ENCODE measurements around the gene CFAP65. TPM values are rescaled to one million over a fixed set of nuclear protein-coding genes. Genes with fewer than 3 reads are reported as not detected.

CFAP65 gene
- total RNA-seq, 1 donor from 2014 or later = not detected

DNA sequence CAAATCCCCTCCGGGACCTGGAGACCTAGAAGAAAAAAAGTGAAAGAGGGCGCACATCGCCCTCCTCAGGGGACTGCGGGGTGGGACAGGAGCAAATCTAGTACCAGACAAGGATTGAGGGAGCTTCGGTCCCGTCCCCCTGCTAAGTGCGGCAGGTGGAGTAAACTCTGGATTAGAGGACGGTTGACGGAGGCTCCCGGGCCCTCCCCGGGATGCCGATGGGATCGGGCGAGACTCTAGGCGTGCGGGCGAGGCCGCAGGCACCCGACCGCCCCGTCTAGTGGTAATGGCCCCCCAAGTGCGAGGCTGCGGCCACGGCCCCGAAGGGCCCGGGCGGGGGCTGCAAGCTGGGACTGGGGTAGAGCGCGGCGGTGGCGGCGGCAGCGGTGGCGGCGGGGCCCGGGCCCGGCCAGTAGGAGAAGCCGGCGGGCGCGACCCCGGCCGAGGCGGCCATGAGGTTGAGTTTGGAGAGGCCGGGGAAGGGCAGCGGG lies 59.9 kb downstream of the CFAP65 start:
- Histone ChIP-seq H3K36me3 (no peaks in the 10 kb centered on the region), H3K27ac (replicated peaks) (no peak overlapping the region), H3K4me3 (peak overlapping the region; percentile 56), H3K27me3 (ENCODE audit: low read depth) (peaks cover 100% of the 10 kb centered on the region), H3K9me3 (replicated peaks) (no peaks in the 10 kb centered on the region), H3K4me1 (peaks cover 59% of the 10 kb centered on the region)
- intact Hi-C loops (cut with micrococcal nuclease) = no loop called here
- TF ChIP-seq, protein P1, sequence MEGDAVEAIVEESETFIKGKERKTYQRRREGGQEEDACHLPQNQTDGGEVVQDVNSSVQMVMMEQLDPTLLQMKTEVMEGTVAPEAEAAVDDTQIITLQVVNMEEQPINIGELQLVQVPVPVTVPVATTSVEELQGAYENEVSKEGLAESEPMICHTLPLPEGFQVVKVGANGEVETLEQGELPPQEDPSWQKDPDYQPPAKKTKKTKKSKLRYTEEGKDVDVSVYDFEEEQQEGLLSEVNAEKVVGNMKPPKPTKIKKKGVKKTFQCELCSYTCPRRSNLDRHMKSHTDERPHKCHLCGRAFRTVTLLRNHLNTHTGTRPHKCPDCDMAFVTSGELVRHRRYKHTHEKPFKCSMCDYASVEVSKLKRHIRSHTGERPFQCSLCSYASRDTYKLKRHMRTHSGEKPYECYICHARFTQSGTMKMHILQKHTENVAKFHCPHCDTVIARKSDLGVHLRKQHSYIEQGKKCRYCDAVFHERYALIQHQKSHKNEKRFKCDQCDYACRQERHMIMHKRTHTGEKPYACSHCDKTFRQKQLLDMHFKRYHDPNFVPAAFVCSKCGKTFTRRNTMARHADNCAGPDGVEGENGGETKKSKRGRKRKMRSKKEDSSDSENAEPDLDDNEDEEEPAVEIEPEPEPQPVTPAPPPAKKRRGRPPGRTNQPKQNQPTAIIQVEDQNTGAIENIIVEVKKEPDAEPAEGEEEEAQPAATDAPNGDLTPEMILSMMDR (IDR thresholded peaks at IDR 0.05; ENCODE audit: borderline replicate concordance) = no peak
- no peak for DNase-seq

DNA sequence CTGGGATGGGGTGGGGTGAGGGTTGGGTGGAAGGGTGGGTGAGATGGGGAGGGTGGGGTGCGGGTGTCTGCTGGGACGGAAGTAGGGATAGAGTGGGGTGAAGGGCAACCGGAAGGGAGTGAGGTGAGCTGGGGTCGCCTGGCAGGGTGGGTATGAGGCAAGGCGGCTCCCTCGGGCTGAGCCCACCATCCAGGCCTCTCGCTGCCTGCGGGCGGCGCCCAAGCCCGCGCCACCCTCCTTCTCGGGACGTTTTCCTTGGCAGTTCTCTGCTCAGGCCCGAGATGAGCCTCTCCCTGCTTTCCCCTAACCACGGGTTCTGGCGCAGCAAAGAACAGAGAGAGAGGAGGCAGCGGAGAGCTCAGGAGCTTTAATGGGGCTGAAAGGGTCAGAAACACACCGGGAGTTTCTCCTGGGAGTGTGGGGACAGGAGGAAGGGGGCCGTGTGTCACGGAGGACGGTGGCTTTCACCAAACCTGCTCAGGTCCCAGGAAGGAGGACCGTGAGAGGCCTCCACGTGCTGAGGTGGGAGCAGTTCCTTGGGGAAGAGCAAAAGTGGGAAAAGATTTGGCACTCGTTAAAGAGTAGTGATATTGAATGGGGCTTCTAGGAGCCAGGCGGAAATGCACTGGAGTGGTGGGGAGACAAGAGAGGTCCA lies 60.5 kb downstream of the CFAP65 start:
- Histone ChIP-seq H3K4me3 (peak overlapping the region; percentile 56), H3K36me3 (no peaks in the 10 kb centered on the region), H3K9me3 (replicated peaks) (no peaks in the 10 kb centered on the region), H3K27me3 (ENCODE audit: low read depth) (peaks cover 100% of the 10 kb centered on the region), H3K27ac (replicated peaks) (no peak overlapping the region), H3K4me1 (peaks cover 58% of the 10 kb centered on the region)
- DNase-seq = no peak
- intact Hi-C loops (cut with micrococcal nuclease) = no loop called here
- TF ChIP-seq, protein P1 (IDR thresholded peaks at IDR 0.05; ENCODE audit: borderline replicate concordance) = no peak

DNA sequence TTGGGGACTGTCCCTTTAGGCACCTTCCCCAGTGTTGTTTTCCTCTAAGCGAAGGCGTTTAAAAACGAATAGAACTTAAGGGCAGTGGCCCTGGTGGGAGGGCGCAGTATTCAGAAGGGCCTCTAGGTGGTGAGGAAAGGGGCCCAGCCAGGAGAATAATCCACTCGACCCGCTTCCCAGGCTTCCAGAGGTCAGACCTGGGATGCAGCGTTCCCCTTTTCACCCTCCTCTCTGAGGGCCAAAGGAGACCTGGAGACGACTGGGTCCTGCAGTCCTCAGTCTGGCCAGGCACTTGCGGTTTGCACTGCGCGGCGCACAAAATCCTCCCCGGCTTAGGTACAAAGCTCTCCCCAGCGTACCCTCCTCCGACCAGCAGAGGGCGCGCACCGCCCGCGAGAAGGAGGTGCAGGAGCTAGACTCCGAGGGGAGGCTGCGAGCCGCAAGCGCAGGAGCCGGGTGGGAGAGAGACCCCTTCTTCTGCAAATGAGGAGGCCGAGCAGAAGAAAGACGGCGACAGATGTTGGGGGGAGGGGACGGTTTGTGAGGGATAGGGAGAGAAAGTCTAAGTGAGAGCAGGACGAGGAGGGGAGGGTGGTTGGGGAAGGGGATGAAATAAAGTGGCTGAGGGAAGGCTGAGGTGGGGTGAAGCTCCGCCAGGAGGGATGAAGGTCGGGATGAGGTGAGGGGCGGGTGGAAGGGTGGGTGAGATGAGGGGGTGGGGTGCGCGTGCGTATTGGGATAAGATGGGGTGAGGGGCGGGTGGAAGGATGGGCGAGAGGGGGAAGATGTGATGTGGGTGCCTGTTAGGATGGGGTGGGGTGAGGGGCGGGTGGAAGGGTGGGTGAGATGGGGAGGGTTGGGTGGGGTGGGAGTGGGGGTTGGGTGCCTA lies 61.2 kb downstream of the CFAP65 start:
- no peak overlapping the region for H3K27ac ChIP-seq (replicated peaks)
- H3K27me3 ChIP-seq (ENCODE audit: low read depth) = peaks cover 100% of the 10 kb centered on the region
- TF ChIP-seq, protein P1 (IDR thresholded peaks at IDR 0.05; ENCODE audit: borderline replicate concordance) = peak; percentile 90
- peaks cover 51% of the 10 kb centered on the region for H3K4me1 ChIP-seq
- H3K4me3 ChIP-seq = peak overlapping the region; percentile 17
- no peaks in the 10 kb centered on the region for H3K36me3 ChIP-seq
- H3K9me3 ChIP-seq (replicated peaks) = no peaks in the 10 kb centered on the region
- DNase-seq = peak; percentile 81
- intact Hi-C loops (cut with micrococcal nuclease) = no loop called here

- intact Hi-C loops (cut with micrococcal nuclease) = no loop called here
- Histone ChIP-seq H3K27me3 (ENCODE audit: low read depth) (peaks cover 87% of the 10 kb centered on the region), H3K36me3 (no peaks in the 10 kb centered on the region), H3K9me3 (replicated peaks) (peaks cover 2% of the 10 kb centered on the region), H3K27ac (replicated peaks) (no peak overlapping the region), H3K4me3 (no peak overlapping the region), H3K4me1 (peaks cover 13% of the 10 kb centered on the region)
- no peak for DNase-seq
- TF ChIP-seq, protein P1 (IDR thresholded peaks at IDR 0.05; ENCODE audit: borderline replicate concordance) = no peak
Measured at GRCh38 chr2:218975060-218975777, 66.1 kb downstream of the CFAP65 start.

DNA sequence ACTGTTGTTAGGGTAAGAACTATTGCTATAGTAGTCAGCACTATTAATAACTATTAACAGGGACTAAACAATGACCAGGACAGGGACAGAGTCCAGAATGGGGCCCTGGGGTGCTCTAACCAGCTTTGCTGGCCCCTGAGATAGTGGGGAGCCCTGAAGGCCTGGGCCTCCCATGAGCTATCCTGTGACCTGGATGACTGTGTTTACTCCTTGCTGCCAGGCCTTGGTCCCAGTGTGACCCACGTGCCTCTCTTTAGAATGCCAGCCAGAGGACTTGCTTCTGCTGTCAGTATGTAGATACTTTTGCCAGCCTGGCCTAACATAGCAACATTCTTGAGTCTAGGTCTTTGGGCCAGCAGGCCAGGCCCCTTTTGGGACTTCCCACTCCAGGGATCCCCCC lies 70.4 kb downstream of the CFAP65 start:
- no peak overlapping the region for H3K4me3 ChIP-seq
- TF ChIP-seq, protein P1 (IDR thresholded peaks at IDR 0.05; ENCODE audit: borderline replicate concordance) = no peak
- intact Hi-C loops (cut with micrococcal nuclease) = no loop called here
- DNase-seq = no peak
- H3K9me3 ChIP-seq (replicated peaks) = peaks cover 6% of the 10 kb centered on the region
- no peak overlapping the region for H3K27ac ChIP-seq (replicated peaks)
- H3K4me1 ChIP-seq = peaks cover 8% of the 10 kb centered on the region
- H3K27me3 ChIP-seq (ENCODE audit: low read depth) = peaks cover 85% of the 10 kb centered on the region
- H3K36me3 ChIP-seq = no peaks in the 10 kb centered on the region
